K562 (cell line): Measurements from ENCODE around the gene MALAT1. TPM values are rescaled to one million over a fixed set of nuclear protein-coding genes. Genes with fewer than 3 reads are reported as not detected.

ENCODE experiments used
- ARID1B ChIP-seq: fragments of 450-650 bp; IDR thresholded peaks from 2 replicates; pipeline ENCODE4 v1.6.1; 2016; ENCODE audit warnings: antibody characterized with exemption, mild to moderate bottlenecking, inconsistent platforms
- BCOR ChIP-seq: fragments of 450-650 bp; IDR thresholded peaks from 2 replicates; pipeline ENCODE4 v1.6.1; 2016
- CREB1 ChIP-seq, 2 experiments: sonication (generic) in 1 of 2; formaldehyde crosslinking in 1 of 2; IDR thresholded peaks; 2 replicates each; pipeline versions ENCODE4 v1.6.1 to v1.8.0; 2012 to 2022; ENCODE audit warnings: inconsistent platforms in 1 of 2, mild to moderate bottlenecking in 1 of 2, missing genetic modification reagents in 1 of 2, moderate library complexity in 1 of 2
- CTCF ChIP-seq, 3 experiments: IDR thresholded peaks in 2 of 3; conservative IDR thresholded peaks in 1 of 3; 2 replicates each; pipeline ENCODE4 v1.5.1; 2011 to 2012; ENCODE audit warnings: low read length in 3 of 3, mild to moderate bottlenecking in 3 of 3, control low read depth in 2 of 3, improper control_type of control experiment in 1 of 3, inconsistent platforms in 1 of 3, low read depth in 1 of 3, mixed read lengths in 1 of 3, moderate library complexity in 1 of 3; ENCODE audit not compliant: insufficient read depth in 2 of 3
- ELF1 ChIP-seq: fragments of 200-800 bp; sonication (Bioruptor generic); IDR thresholded peaks from 2 replicates; pipeline ENCODE4 v1.6.1; 2016; ENCODE audit warnings: missing genetic modification characterization, missing compliant biosample characterization
- ETS1 ChIP-seq: conservative IDR thresholded peaks from 2 replicates; pipeline ENCODE4 v1.6.1; 2011; ENCODE audit warnings: low read depth, mild to moderate bottlenecking, low read length; ENCODE audit not compliant: control insufficient read depth
- ETV6 ChIP-seq, 3 experiments: fragments of 150-350 bp in 1 of 3; sonication (generic) in 1 of 3; formaldehyde crosslinking in 1 of 3; IDR thresholded peaks; 2 replicates each; pipeline versions ENCODE4 v1.6.1 to v1.8.0; 2014 to 2022; ENCODE audit warnings: borderline replicate concordance in 2 of 3, low read depth in 2 of 3, antibody characterized with exemption in 1 of 3, low read length in 1 of 3, mild to moderate bottlenecking in 1 of 3, missing genetic modification reagents in 1 of 3
- GTF2F1 ChIP-seq: IDR thresholded peaks from 2 replicates; pipeline ENCODE4 v1.6.1; 2011; ENCODE audit warnings: low read depth, low read length, improper control_type of control experiment
- GTF3C2 ChIP-seq: IDR thresholded peaks from 3 replicates; pipeline ENCODE4 v1.6.1; 2011; ENCODE audit warnings: borderline replicate concordance, mild to moderate bottlenecking, moderate library complexity; ENCODE audit not compliant: insufficient read length; ENCODE audit errors: extremely low read depth
- KAT8 ChIP-seq: fragments of 450-650 bp; IDR thresholded peaks from 2 replicates; pipeline ENCODE4 v1.6.1; 2016; ENCODE audit warnings: low read depth, mild to moderate bottlenecking
- KHSRP ChIP-seq: fragments of 450-650 bp; IDR thresholded peaks from 2 replicates; pipeline ENCODE4 v1.6.1; 2017
- LEF1 ChIP-seq: fragments of 450-650 bp; IDR thresholded peaks from 2 replicates; pipeline ENCODE4 v1.6.1; 2016; ENCODE audit warnings: mild to moderate bottlenecking
- MITF ChIP-seq: IDR thresholded peaks from 2 replicates; pipeline ENCODE4 v1.6.1; 2014; ENCODE audit warnings: antibody characterized with exemption
- NFATC3 ChIP-seq: fragments of 450-650 bp; IDR thresholded peaks from 2 replicates; pipeline ENCODE4 v1.6.1; 2017; ENCODE audit warnings: mild to moderate bottlenecking
- NR2C2 ChIP-seq, 2 experiments: fragments of 200-800 bp in 1 of 2; sonication (Bioruptor generic) in 1 of 2; sonication (generic) in 1 of 2; formaldehyde crosslinking in 1 of 2; IDR thresholded peaks; 2 replicates each; pipeline versions ENCODE4 v1.6.1 to v1.8.0; 2016 to 2022; ENCODE audit warnings: mild to moderate bottlenecking in 1 of 2, missing compliant biosample characterization in 1 of 2, missing genetic modification characterization in 1 of 2, missing genetic modification reagents in 1 of 2
- POLR2AphosphoS2 ChIP-seq: IDR thresholded peaks from 2 replicates; pipeline ENCODE4 v1.6.1; 2012; ENCODE audit warnings: low read length, improper control_type of control experiment
- TCF7L2 ChIP-seq: fragments of 150-350 bp; IDR thresholded peaks from 2 replicates; pipeline ENCODE4 v1.6.1; 2016; ENCODE audit warnings: low read depth, mild to moderate bottlenecking, low read length, moderate library complexity
- TRIM24 ChIP-seq, 2 experiments: fragments of 450-650 bp; IDR thresholded peaks; 2 replicates each; pipeline ENCODE4 v1.6.1; 2016
- polyA plus RNA-seq, 8 experiments: library from polyadenylated mRNA; depleted of rRNA in 4 of 8; stranded (reverse) in 5 of 8; unstranded in 3 of 8; fragments of >200 nt; fragmentation: Nextera tagmentation in 2 of 8; fragmentation: Illumina TruSeq in 1 of 8; extraction: Ambion mirVana in 2 of 8; extraction: Trizol in 1 of 8; gene quantifications; 2 replicates each; pipeline versions ENCODE4 v1.2.1 to v1.2.3, GENCODE V29; 2011 to 2014; ENCODE audit warnings: inconsistent platforms in 1 of 8, missing spikeins in 1 of 8
- total RNA-seq, 7 experiments: library from RNA; depleted of rRNA in 6 of 7; stranded (reverse); fragments of >200 nt in 6 of 7; fragmentation: Illumina TruSeq in 2 of 7; extraction: Trizol in 2 of 7; gene quantifications; 2 replicates each; pipeline versions ENCODE4 v1.2.1 to v1.2.3, GENCODE V29; 2011 to 2021; ENCODE audit warnings: low replicate concordance in 1 of 7
- TF ChIP-seq, protein P1 (sequence below): fragments of 250-450 bp; sonication (Bioruptor Pico); IDR thresholded peaks from 2 replicates; pipeline ENCODE4 v1.9.0; 2021; ENCODE audit warnings: mild to moderate bottlenecking

Gene MALAT1
- total and polyA plus RNA-seq, 9 of the 15 experiments (the other 6 are each of a cell fraction or from before 2014, with no cell fraction given), result 363 to 8,715 (median 2,351) TPM

DNA sequence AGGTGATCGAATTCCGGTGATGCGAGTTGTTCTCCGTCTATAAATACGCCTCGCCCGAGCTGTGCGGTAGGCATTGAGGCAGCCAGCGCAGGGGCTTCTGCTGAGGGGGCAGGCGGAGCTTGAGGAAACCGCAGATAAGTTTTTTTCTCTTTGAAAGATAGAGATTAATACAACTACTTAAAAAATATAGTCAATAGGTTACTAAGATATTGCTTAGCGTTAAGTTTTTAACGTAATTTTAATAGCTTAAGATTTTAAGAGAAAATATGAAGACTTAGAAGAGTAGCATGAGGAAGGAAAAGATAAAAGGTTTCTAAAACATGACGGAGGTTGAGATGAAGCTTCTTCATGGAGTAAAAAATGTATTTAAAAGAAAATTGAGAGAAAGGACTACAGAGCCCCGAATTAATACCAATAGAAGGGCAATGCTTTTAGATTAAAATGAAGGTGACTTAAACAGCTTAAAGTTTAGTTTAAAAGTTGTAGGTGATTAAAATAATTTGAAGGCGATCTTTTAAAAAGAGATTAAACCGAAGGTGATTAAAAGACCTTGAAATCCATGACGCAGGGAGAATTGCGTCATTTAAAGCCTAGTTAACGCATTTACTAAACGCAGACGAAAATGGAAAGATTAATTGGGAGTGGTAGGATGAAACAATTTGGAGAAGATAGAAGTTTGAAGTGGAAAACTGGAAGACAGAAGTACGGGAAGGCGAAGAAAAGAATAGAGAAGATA is at the start of gene MALAT1 (continued):
- TF ChIP-seq ETV6 (IDR thresholded peaks at IDR 0.05; ENCODE audit: borderline replicate concordance in 1 of 2, low read depth in 2 of 2, low read length in 1 of 2) (peak in 1 of 2 experiments; percentile 65; a peak in 1 of 4 replicates), ETV6 (CRISPR knock-in tag; IDR thresholded peaks at IDR 0.05; ENCODE audit: borderline replicate concordance) (peak; percentile 41; the same call in 1 of the 2 replicates), KHSRP (peak; percentile 83), GTF3C2 (no peak), CTCF (IDR thresholded peaks at IDR 0.05 in 2 of 3, conservative IDR thresholded peaks at IDR 0.05 in 1 of 3; ENCODE audit: insufficient read depth in 2 of 3, low read depth in 1 of 3, low read length in 3 of 3) (no peak), NFATC3 (peak; percentile 51; the same call in 1 of the 2 replicates), GTF2F1 (peak; percentile 99), KAT8 (no peak), TCF7L2 (peak; percentile 56; the same call in 1 of the 2 replicates), CREB1 (IDR thresholded peaks at IDR 0.05) (peak; percentile 61), CREB1 (CRISPR knock-in tag; IDR thresholded peaks at IDR 0.05) (peak; percentile 73), TRIM24 (IDR thresholded peaks at IDR 0.05) (peak in 1 of 2 experiments; percentile 30; a peak in 1 of 4 replicates), MITF (no peak; the same call in 1 of the 2 replicates), ETS1 (peak; percentile 97), LEF1 (peak; percentile 22; the same call in 1 of the 2 replicates), NR2C2 (CRISPR knock-in tag; IDR thresholded peaks at IDR 0.05) (no peak), NR2C2 (tag; IDR thresholded peaks at IDR 0.05) (no peak), BCOR (peak; percentile 39; the same call in 1 of the 2 replicates), ARID1B (peak; percentile 37), POLR2AphosphoS2 (peak; percentile 100), ELF1 (tag) (no peak; the same call in none of the 2 replicates)
- TF ChIP-seq, protein P1, sequence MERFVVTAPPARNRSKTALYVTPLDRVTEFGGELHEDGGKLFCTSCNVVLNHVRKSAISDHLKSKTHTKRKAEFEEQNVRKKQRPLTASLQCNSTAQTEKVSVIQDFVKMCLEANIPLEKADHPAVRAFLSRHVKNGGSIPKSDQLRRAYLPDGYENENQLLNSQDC (CRISPR knock-in tag), result peak; percentile 98
